H9 (cell line): Measurements from ENCODE around the gene CCNI2. TPM values are rescaled to one million over a fixed set of nuclear protein-coding genes. Genes with fewer than 3 reads are reported as not detected.

Experiments
- DNase-seq: peaks from one replicate; pipeline ENCODE4 v3.0.0-alpha.2; 2017
- H2AFZ ChIP-seq: one replicate; pipeline ENCODE4 v1.6.1; 2013; ENCODE audit warnings: mild to moderate bottlenecking, low read length, control low read depth, moderate library complexity
- H2AK5ac ChIP-seq: 2 replicates; pipeline ENCODE4 v1.6.1; 2013; ENCODE audit warnings: low read length, control low read depth, mixed read lengths; ENCODE audit not compliant: insufficient read length
- H2BK120ac ChIP-seq: one replicate; pipeline ENCODE4 v1.6.1; 2013; ENCODE audit warnings: low read depth, mild to moderate bottlenecking, low read length, control low read depth, inconsistent platforms; ENCODE audit not compliant: poor library complexity, severe bottlenecking
- H2BK12ac ChIP-seq: 2 replicates; pipeline ENCODE4 v1.6.1; 2013; ENCODE audit warnings: low read length, control low read depth, mixed read lengths, low read depth; ENCODE audit not compliant: insufficient read length
- H2BK15ac ChIP-seq: 2 replicates; pipeline ENCODE4 v1.6.1; 2013; ENCODE audit warnings: low read depth, low read length, control low read depth
- H2BK20ac ChIP-seq: one replicate; pipeline ENCODE4 v1.6.1; 2013; ENCODE audit warnings: low read depth, mild to moderate bottlenecking, low read length, control low read depth, inconsistent platforms; ENCODE audit not compliant: poor library complexity, severe bottlenecking
- H2BK5ac ChIP-seq: 2 replicates; pipeline ENCODE4 v1.6.1; 2013; ENCODE audit warnings: low read length, control low read depth, mixed read lengths; ENCODE audit not compliant: insufficient read length
- H3K14ac ChIP-seq: 2 replicates; pipeline ENCODE4 v1.6.1; 2013; ENCODE audit warnings: low read length, control low read depth; ENCODE audit not compliant: insufficient read depth
- H3K18ac ChIP-seq: 2 replicates; pipeline ENCODE4 v1.6.1; 2013; ENCODE audit warnings: low read depth, mild to moderate bottlenecking, mixed read lengths, low read length, control low read depth; ENCODE audit not compliant: insufficient read length
- H3K23ac ChIP-seq: 2 replicates; pipeline ENCODE4 v1.6.1; 2013; ENCODE audit warnings: low read length, control low read depth, mixed read lengths, low read depth; ENCODE audit not compliant: insufficient read length
- H3K23me2 ChIP-seq: 2 replicates; pipeline ENCODE4 v1.6.1; 2013; ENCODE audit warnings: low read depth, mild to moderate bottlenecking, mixed read lengths, low read length, control low read depth; ENCODE audit not compliant: insufficient read length, poor library complexity, severe bottlenecking
- H3K27ac ChIP-seq: 2 replicates; pipeline ENCODE4 v1.5.1; 2013; ENCODE audit warnings: low read length, control low read depth, mixed read lengths, low read depth; ENCODE audit not compliant: insufficient read length
- H3K27me3 ChIP-seq: 2 replicates; pipeline ENCODE4 v1.6.1; 2013; ENCODE audit warnings: low read length, control low read depth, inconsistent platforms; ENCODE audit not compliant: insufficient read depth
- H3K4ac ChIP-seq: 2 replicates; pipeline ENCODE4 v1.6.1; 2013; ENCODE audit warnings: low read depth, mild to moderate bottlenecking, control low read depth, inconsistent platforms, low read length, moderate library complexity
- H3K4me1 ChIP-seq: 2 replicates; pipeline ENCODE4 v1.6.1; 2013; ENCODE audit warnings: low read length, control low read depth, inconsistent platforms; ENCODE audit not compliant: insufficient read depth
- H3K4me2 ChIP-seq: 2 replicates; pipeline ENCODE4 v1.6.1; 2013; ENCODE audit warnings: low read length, control low read depth, mixed read lengths; ENCODE audit not compliant: insufficient read length, insufficient read depth
- H3K56ac ChIP-seq: 2 replicates; pipeline ENCODE4 v1.6.1; 2013; ENCODE audit warnings: low read depth, mild to moderate bottlenecking, mixed read lengths, low read length, control low read depth; ENCODE audit not compliant: insufficient read length
- H3K79me1 ChIP-seq: 2 replicates; pipeline ENCODE4 v1.6.1; 2013; ENCODE audit warnings: low read depth, mild to moderate bottlenecking, moderate library complexity, low read length, control low read depth, inconsistent platforms; ENCODE audit not compliant: insufficient read depth, poor library complexity, severe bottlenecking
- H3K79me2 ChIP-seq: 2 replicates; pipeline ENCODE4 v1.6.1; 2013; ENCODE audit warnings: low read length, control low read depth, inconsistent platforms; ENCODE audit not compliant: insufficient read depth
- H3K9ac ChIP-seq: 2 replicates; pipeline ENCODE4 v1.6.1; 2013; ENCODE audit warnings: low read length, control low read depth, mixed read lengths; ENCODE audit not compliant: insufficient read length; ENCODE audit errors: extremely low read depth
- H3K9me3 ChIP-seq: one replicate; pipeline ENCODE4 v1.6.1; 2013; ENCODE audit warnings: low read depth, low read length, inconsistent platforms; ENCODE audit not compliant: control insufficient read depth
- H3T11ph ChIP-seq: one replicate; pipeline ENCODE4 v1.6.1; 2013; ENCODE audit warnings: mild to moderate bottlenecking, low read length, control low read depth, inconsistent platforms
- H4K20me1 ChIP-seq: one replicate; pipeline ENCODE4 v1.6.1; 2013; ENCODE audit not compliant: control insufficient read depth, insufficient read length, insufficient read depth
- H4K5ac ChIP-seq: 2 replicates; pipeline ENCODE4 v1.6.1; 2013; ENCODE audit warnings: low read depth, mild to moderate bottlenecking, mixed read lengths, low read length, control low read depth; ENCODE audit not compliant: insufficient read length
- H4K8ac ChIP-seq: replicated peaks from 2 replicates; pipeline ENCODE4 v1.6.1; 2013; ENCODE audit warnings: low read length, control low read depth, mixed read lengths, low read depth; ENCODE audit not compliant: insufficient read length
- H4K91ac ChIP-seq: 2 replicates; pipeline ENCODE4 v1.6.1; 2013; ENCODE audit warnings: low read depth, mild to moderate bottlenecking, moderate library complexity, mixed read lengths, low read length, control low read depth; ENCODE audit not compliant: insufficient read length
- H3K27ac Mint-ChIP-seq, 3 experiments: 2 replicates in 2 of 3; 3 replicates in 1 of 3; pipeline ENCODE4 v1.8.0; 2020 to 2021; ENCODE audit warnings: mixed read lengths in 3 of 3, mild to moderate bottlenecking in 1 of 3, moderate library complexity in 1 of 3
- H3K27me3 Mint-ChIP-seq: 2 replicates; pipeline ENCODE4 v1.8.0; 2021; ENCODE audit warnings: low read depth, mild to moderate bottlenecking, moderate library complexity, mixed read lengths
- H3K36me3 Mint-ChIP-seq, 3 experiments: 2 replicates in 2 of 3; 3 replicates in 1 of 3; pipeline ENCODE4 v1.8.0; 2020 to 2021; ENCODE audit warnings: low read depth in 3 of 3, mixed read lengths in 3 of 3; ENCODE audit not compliant: insufficient read depth in 1 of 3
- H3K4me1 Mint-ChIP-seq, 2 experiments: 2 replicates each; pipeline ENCODE4 v1.8.0; 2020; ENCODE audit warnings: mixed read lengths in 2 of 2
- H3K4me3 Mint-ChIP-seq, 2 experiments: 2 replicates in 1 of 2; 3 replicates in 1 of 2; pipeline ENCODE4 v1.8.0; 2020 to 2021; ENCODE audit warnings: mild to moderate bottlenecking in 2 of 2, mixed read lengths in 2 of 2, moderate library complexity in 1 of 2
- H3K9me3 Mint-ChIP-seq, 2 experiments: 2 replicates in 1 of 2; 3 replicates in 1 of 2; pipeline ENCODE4 v1.8.0; 2020; ENCODE audit warnings: mild to moderate bottlenecking in 2 of 2, mixed read lengths in 2 of 2, moderate library complexity in 1 of 2
- WGBS: extraction: QIAGEN DNeasy Blood & Tissue Kit; methylation state at CpG from one replicate; pipeline ENCODE4 v1.1.7; 2013; ENCODE audit warnings: missing lambda C conversion rate, low lambda C conversion rate, mixed read lengths; ENCODE audit not compliant: insufficient read length; ENCODE audit errors: extremely low coverage; 5-methylcytosine and 5-hydroxymethylcytosine counted together
- total RNA-seq: library from RNA; stranded (reverse); gene quantifications from 2 replicates; pipeline ENCODE4 v1.2.1, GENCODE V29; 2021
- TF ChIP-seq, protein P1 (sequence below): fragments of 200-600 bp; sonication (generic); conservative IDR thresholded peaks from 3 replicates; pipeline ENCODE4 v1.8.0; 2021; ENCODE audit warnings: antibody characterized with exemption, mild to moderate bottlenecking

Gene CCNI2
- total RNA-seq, 1 experiment from 2014 or later, result 0.57 TPM

DNA sequence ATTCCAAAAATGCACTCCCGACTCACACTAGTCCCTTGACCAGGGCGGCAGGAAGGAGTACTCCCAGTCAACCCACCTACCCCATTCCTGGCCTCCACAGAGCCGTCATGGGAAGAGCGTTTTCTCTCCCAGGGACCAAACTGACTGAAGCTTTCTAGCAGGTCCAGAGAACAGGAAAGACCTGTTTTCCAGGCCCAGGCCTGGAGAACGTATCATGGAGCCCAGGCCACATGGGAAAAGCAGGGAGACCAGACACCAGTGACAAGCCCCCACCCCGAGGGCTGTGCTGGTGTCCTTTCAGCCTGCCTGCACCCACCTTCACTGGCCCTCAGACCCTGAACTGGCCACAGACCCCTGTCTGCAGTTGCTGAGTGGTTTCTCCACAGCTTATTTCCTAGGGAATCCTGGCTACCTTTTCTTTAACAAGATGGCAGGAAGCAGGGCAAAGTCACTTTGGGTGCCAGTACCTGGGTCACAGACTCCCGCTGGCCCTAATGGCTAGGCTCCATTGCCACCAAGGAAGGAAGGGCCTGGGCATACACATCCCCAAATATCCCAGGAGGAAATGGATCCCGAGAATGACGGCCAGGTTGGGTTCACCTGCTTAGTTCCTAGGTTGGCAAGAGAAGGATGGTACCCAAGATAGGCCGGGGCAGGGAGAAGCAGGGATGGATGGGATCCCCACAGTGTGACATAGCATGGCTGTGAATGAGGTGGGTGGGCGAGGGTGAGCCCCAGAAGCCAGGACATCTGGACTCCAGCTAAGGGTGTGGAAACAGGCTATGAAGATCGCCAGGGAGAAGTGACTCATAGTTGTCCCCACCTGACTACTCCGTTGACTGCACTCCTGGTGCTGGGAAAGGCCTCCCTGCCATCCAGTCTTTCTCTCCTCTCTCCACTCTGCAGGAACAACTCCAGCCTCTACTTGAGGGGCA lies 12.2 kb downstream of the CCNI2 start:
- H3K36me3 Mint-ChIP-seq, result peaks cover 5 to 35% (median 17%) of the 10 kb centered on the region in 3 experiments; a peak in 6 of 7 replicates

More for the DNA sequence above, 12.2 kb downstream of the CCNI2 start:
- TF ChIP-seq, protein P1, sequence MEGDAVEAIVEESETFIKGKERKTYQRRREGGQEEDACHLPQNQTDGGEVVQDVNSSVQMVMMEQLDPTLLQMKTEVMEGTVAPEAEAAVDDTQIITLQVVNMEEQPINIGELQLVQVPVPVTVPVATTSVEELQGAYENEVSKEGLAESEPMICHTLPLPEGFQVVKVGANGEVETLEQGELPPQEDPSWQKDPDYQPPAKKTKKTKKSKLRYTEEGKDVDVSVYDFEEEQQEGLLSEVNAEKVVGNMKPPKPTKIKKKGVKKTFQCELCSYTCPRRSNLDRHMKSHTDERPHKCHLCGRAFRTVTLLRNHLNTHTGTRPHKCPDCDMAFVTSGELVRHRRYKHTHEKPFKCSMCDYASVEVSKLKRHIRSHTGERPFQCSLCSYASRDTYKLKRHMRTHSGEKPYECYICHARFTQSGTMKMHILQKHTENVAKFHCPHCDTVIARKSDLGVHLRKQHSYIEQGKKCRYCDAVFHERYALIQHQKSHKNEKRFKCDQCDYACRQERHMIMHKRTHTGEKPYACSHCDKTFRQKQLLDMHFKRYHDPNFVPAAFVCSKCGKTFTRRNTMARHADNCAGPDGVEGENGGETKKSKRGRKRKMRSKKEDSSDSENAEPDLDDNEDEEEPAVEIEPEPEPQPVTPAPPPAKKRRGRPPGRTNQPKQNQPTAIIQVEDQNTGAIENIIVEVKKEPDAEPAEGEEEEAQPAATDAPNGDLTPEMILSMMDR, result no peak
- no peak overlapping the region for H3K23ac ChIP-seq
- Mint-ChIP-seq H3K27me3 (no peaks in the 10 kb centered on the region; the same call in 1 of the 2 replicates), H3K9me3 (no peaks in the 10 kb centered on the region), H3K4me1 (peaks cover 14 to 16% of the 10 kb centered on the region in 2 experiments), H3K4me3 (no peak overlapping the region; a peak in 1 of 5 replicates), H3K27ac (no peak overlapping the region; a peak in 1 of 7 replicates)
- no peak overlapping the region for H4K91ac ChIP-seq
- H3K14ac ChIP-seq, result no peak overlapping the region
- H3K56ac ChIP-seq, result no peak overlapping the region
- WGBS, result no CpG with 5 or more reads among the region's 13 CpGs
- H3K27me3 ChIP-seq, result no peaks in the 10 kb centered on the region
- no peak overlapping the region for H3K27ac ChIP-seq
- H2BK120ac ChIP-seq, result no peak overlapping the region
- H2BK12ac ChIP-seq, result no peak overlapping the region
- no peak overlapping the region for H2BK20ac ChIP-seq
- H4K8ac ChIP-seq, result no peak overlapping the region
- peaks cover 2% of the 10 kb centered on the region for H4K20me1 ChIP-seq
- no peaks in the 10 kb centered on the region for H3K23me2 ChIP-seq
- no peak overlapping the region for H4K5ac ChIP-seq
- H3K4me2 ChIP-seq, result no peak overlapping the region
- no peaks in the 10 kb centered on the region for H3K79me1 ChIP-seq
- H3T11ph ChIP-seq, result no peak overlapping the region
- H2BK15ac ChIP-seq, result no peak overlapping the region
- H3K4ac ChIP-seq, result no peak overlapping the region
- no peak overlapping the region for H2AK5ac ChIP-seq
- no peak overlapping the region for H2AFZ ChIP-seq
- H3K4me1 ChIP-seq, result no peaks in the 10 kb centered on the region
- H3K9me3 ChIP-seq, result no peaks in the 10 kb centered on the region
- H3K18ac ChIP-seq, result no peak overlapping the region
- H3K79me2 ChIP-seq, result no peaks in the 10 kb centered on the region
- no peak overlapping the region for H3K9ac ChIP-seq
- DNase-seq, result no peak
- no peak overlapping the region for H2BK5ac ChIP-seq
